Testis (tissue), 3 donors: ENCODE data around the gene HSPA4. TPM values are rescaled to one million over a fixed set of nuclear protein-coding genes. Genes with fewer than 3 reads are reported as not detected.

Experiments
- DNase-seq: peaks from one replicate; pipeline ENCODE4 v3.0.0-alpha.2; 2019
- H3K27ac ChIP-seq, 2 donors: fragments of 200-600 bp; sonication (generic); one replicate each; pipeline ENCODE4 v1.5.1; 2019
- H3K27me3 ChIP-seq: fragments of 200-600 bp; sonication (generic); one replicate; pipeline ENCODE4 v1.5.1; 2019
- H3K36me3 ChIP-seq: fragments of 200-600 bp; sonication (generic); one replicate; pipeline ENCODE4 v1.5.1; 2017; ENCODE audit warnings: low read depth; ENCODE audit errors: missing control alignments
- H3K4me1 ChIP-seq: fragments of 200-600 bp; sonication (generic); one replicate; pipeline ENCODE4 v1.5.1; 2019
- H3K4me3 ChIP-seq, 2 donors: fragments of 200-600 bp; sonication (generic); one replicate each; pipeline ENCODE4 v1.5.1; 2017 to 2019
- H3K9me3 ChIP-seq: fragments of 200-600 bp; sonication (generic); one replicate; pipeline ENCODE4 v1.5.1; 2017
- POLR2A ChIP-seq: fragments of 450-650 bp; IDR thresholded peaks from one replicate; pipeline ENCODE4 v1.6.1; 2017; ENCODE audit warnings: antibody characterized with exemption, mild to moderate bottlenecking, moderate library complexity
- WGBS, 2 donors: methylation state at CpG; one replicate each; pipeline ENCODE4 v1.1.5; 2018; 5-methylcytosine and 5-hydroxymethylcytosine counted together
- intact Hi-C: fragments of 100-400 bp; cut with DNase I; formaldehyde crosslinking; loops from one replicate; pipeline ENCODE4 v1.15.1; 2023; ENCODE audit warnings: low total_unique reads
- polyA plus RNA-seq: library from polyadenylated mRNA; stranded (reverse); fragments of 350-450 nt; fragmentation: Illumina TruSeq; extraction: RNeasy Lipid Tissue Mini Kit (QIAGEN cat#74804); gene quantifications from one replicate; pipeline ENCODE4 v1.2.3, GENCODE V29; 2014; ENCODE audit warnings: low read depth, low replicate concordance; ENCODE audit not compliant: insufficient read depth
- total RNA-seq, 2 donors: library from RNA; depleted of rRNA; stranded (reverse); fragments of >200 nt; gene quantifications; one replicate each; pipeline ENCODE4 v1.2.3, GENCODE V29; 2016
- TF ChIP-seq, protein P1 (sequence below), 3 experiments: fragments of 450-650 bp in 2 of 3; fragments of 200-600 bp in 1 of 3; sonication (generic) in 1 of 3; IDR thresholded peaks; one replicate each; pipeline ENCODE4 v1.5.1; 2016 to 2019; ENCODE audit warnings: antibody characterized with exemption in 3 of 3, mild to moderate bottlenecking in 2 of 3, moderate library complexity in 1 of 3

Gene HSPA4
- total and polyA plus RNA-seq, 3 donors from 2014 or later, result 107 to 143 (median 108) TPM

DNA sequence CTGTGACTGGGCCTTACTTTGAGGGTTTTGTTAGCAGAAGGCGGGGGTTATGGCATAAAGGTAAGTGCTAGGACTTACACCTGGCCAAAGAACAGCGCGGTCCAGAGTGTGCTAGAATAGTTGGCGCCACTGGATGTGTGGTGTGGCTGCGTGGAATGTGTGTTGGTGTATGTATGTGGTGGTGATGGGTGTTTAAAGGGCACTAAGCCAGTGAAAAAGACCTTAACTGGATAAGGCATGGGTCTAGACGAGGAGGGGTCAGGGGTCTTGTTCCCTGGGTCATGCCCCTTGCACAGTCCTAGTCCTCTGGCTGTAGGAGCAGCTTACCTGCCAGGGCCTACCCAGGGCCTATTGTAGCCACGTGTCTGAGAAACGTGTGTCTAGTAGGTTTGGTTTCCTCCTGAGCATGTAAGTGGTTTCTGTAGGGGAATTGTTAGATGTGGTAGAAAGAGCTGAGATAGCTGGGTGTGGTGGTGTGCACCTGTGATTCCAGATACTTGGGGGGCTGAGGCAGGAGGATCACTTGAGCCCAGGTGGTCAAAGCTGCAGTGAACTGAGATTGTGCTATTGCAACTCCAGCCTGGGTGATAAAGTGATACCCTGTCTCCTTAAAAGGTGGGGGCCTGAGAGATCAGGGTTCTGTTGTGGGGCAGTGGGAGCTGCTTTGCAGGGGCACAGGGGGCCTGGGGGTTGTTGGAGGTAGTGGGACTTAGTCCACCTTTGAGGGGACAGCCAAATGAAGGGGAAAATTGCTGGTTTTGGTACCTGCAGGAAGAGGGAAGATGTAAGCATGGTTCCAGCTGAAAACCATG is 55.2 kb downstream of the HSPA4 start:
- intact Hi-C loops, result no loop called here
- TF ChIP-seq POLR2A, result no peak
- TF ChIP-seq, protein P1, sequence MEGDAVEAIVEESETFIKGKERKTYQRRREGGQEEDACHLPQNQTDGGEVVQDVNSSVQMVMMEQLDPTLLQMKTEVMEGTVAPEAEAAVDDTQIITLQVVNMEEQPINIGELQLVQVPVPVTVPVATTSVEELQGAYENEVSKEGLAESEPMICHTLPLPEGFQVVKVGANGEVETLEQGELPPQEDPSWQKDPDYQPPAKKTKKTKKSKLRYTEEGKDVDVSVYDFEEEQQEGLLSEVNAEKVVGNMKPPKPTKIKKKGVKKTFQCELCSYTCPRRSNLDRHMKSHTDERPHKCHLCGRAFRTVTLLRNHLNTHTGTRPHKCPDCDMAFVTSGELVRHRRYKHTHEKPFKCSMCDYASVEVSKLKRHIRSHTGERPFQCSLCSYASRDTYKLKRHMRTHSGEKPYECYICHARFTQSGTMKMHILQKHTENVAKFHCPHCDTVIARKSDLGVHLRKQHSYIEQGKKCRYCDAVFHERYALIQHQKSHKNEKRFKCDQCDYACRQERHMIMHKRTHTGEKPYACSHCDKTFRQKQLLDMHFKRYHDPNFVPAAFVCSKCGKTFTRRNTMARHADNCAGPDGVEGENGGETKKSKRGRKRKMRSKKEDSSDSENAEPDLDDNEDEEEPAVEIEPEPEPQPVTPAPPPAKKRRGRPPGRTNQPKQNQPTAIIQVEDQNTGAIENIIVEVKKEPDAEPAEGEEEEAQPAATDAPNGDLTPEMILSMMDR (IDR thresholded peaks at IDR 0.05), result no peak
- Histone ChIP-seq H3K9me3 (no peaks in the 10 kb centered on the region), H3K4me1 (no peaks in the 10 kb centered on the region), H3K4me3 (no peak overlapping the region), H3K27ac (no peak overlapping the region), H3K27me3 (no peaks in the 10 kb centered on the region), H3K36me3 (no peaks in the 10 kb centered on the region)
- no peak for DNase-seq
- WGBS, 2 donors, result 80 to 89% methylated on average over 8 of the region's 8 CpGs

DNA sequence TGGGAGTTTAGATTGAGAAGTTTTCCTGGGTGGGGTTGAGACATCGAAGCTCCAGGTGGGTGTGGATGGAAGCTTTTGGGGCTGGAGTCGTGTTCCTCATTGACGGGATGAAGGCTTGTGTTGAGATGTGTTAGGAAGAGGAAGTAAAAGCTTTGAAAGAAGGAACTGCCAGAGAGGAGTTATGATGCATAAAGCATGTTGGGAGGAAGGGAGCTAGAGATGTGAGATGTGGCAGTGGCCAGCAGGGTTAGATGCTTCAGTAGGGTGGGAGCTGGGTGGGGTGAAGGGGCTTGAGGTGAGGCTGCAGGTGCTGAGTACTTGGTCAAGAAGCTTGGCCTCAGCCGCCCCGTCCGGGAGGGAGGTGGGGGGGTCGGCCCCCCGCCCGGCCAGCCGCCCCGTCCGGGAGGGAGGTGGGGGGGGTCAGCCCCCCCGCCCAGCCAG is 56.7 kb downstream of the HSPA4 start:
- no peaks in the 10 kb centered on the region for H3K9me3 ChIP-seq
- 42 to 74% methylated on average over 6 of the region's 13 CpGs for WGBS, 2 donors

DNA sequence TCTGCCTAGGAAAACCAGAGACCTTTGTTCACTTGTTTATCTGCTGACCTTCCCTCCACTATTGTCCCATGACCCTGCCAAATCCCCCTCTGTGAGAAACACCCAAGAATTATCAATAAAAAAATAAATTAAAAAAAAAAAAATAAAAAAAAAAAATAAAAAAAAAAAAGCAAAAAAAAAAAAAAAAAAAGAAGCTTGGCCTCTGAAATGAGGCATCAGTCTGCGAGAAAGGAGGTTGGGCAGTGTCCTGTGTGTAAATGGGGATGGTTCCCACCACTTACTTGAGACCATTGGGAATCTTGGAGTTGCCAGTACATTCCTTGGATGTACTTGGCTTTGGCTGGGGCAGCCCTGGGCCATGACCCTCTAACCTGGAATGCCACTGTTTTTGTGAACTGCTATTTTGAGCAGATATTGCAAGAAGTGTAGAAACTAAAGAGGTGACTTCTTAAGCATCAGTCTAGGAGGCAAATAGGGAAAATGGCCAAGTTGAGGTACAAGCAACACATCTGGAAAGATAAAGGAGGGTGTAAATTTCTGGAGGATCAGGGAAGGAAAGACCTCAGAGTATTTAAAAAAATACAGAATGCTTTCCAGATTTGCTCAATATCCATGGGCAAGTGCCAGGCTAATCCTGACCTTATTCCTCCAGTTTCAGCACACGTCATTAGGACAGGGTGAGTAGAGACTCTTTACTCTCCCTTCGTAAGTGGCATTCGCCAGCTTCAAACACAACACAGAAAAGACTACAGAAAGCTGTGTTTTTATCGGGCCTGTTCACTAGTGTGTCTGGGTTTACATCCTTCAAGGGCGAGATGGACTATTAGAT is 58.1 kb downstream of the HSPA4 start:
- intact Hi-C loops, result no loop called here
- Histone ChIP-seq H3K4me3 (no peak overlapping the region), H3K27me3 (no peaks in the 10 kb centered on the region), H3K4me1 (no peaks in the 10 kb centered on the region), H3K9me3 (no peaks in the 10 kb centered on the region), H3K27ac (no peak overlapping the region), H3K36me3 (no peaks in the 10 kb centered on the region)
- DNase-seq, result no peak
- 69 to 71% methylated on average over 6 of the region's 6 CpGs for WGBS, 2 donors
- TF ChIP-seq, protein P1 (IDR thresholded peaks at IDR 0.05), result no peak
- TF ChIP-seq POLR2A, result no peak

More for the DNA sequence above, 56.7 kb downstream of the HSPA4 start:
- no peak for DNase-seq
- Histone ChIP-seq H3K27ac (no peak overlapping the region), H3K4me3 (no peak overlapping the region), H3K4me1 (no peaks in the 10 kb centered on the region), H3K27me3 (no peaks in the 10 kb centered on the region), H3K36me3 (no peaks in the 10 kb centered on the region)
- TF ChIP-seq POLR2A, result no peak
- TF ChIP-seq, protein P1 (IDR thresholded peaks at IDR 0.05), result no peak
- intact Hi-C loops, result no loop called here

DNA sequence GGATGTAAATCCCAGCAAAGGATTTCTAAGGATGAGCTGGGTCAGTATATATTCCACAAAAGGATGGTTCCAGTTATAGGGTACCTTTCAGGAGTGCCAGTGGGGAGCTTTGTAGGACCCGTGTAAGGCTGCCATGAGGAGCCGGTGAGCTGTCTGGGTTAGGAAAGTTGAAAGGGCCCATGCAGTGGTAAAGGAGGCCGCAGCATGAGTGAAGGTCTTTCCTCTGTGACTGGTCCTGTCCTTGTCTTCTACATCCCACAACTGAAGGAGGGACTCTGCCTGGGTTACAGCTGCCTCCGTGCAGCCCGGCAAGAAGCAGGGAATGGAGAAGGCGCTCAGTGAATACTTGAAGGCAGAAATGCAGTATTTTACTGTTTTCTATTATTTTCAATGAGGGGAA is 58.9 kb downstream of the HSPA4 start:
- TF ChIP-seq POLR2A, result no peak
- TF ChIP-seq, protein P1 (IDR thresholded peaks at IDR 0.05), result no peak
- H3K27me3 ChIP-seq, result no peaks in the 10 kb centered on the region
- H3K4me1 ChIP-seq, result no peaks in the 10 kb centered on the region
- H3K9me3 ChIP-seq, result no peaks in the 10 kb centered on the region
- no peak overlapping the region for H3K27ac ChIP-seq
- intact Hi-C loops, result no loop called here
- H3K4me3 ChIP-seq, result no peak overlapping the region
- H3K36me3 ChIP-seq, result no peaks in the 10 kb centered on the region
- 76% methylated on average over 6 of the region's 6 CpGs for WGBS, 2 donors
- no peak for DNase-seq
